Activated CD8-positive, alpha-beta memory T cell treated with anti-CD3 and anti-CD28 coated beads, Interleukin-2, amount 10 ng/mL, durations not matched to agents 7 days and 5 days (primary cell): ENCODE measurements around the gene SMC1B. TPM values are rescaled to one million over a fixed set of nuclear protein-coding genes. Genes with fewer than 3 reads are reported as not detected.
A peak's percentile ranks its signal among the peaks of the same experiment; 100 is the strongest.

Experiments
- ATAC-seq: fragments of 150-1000 bp; cut with Tn5 transposase; one replicate; pipeline ENCODE4 v1.10.0; 2021; ENCODE audit warnings: moderate library complexity
- CTCF ChIA-PET: fragments of 350-600 bp; sonication (Branson Sonifier 250); formaldehyde crosslinking; loops from one replicate; lab custom pipeline; 2021; ENCODE audit warnings: antibody characterized with exemption; lab: Charles Lee
- DNase-seq: peaks from one replicate; pipeline ENCODE4 v3.0.0-alpha.2; 2020
- H3K27ac Mint-ChIP-seq: one replicate; pipeline ENCODE4 v1.8.0; 2021; ENCODE audit warnings: mild to moderate bottlenecking, mixed read lengths
- H3K27me3 Mint-ChIP-seq: one replicate; pipeline ENCODE4 v1.8.0; 2021; ENCODE audit warnings: mixed read lengths
- H3K36me3 Mint-ChIP-seq: one replicate; pipeline ENCODE4 v1.8.0; 2021; ENCODE audit warnings: mild to moderate bottlenecking, mixed read lengths
- H3K4me1 Mint-ChIP-seq: one replicate; pipeline ENCODE4 v1.8.0; 2021; ENCODE audit warnings: mixed read lengths
- H3K4me3 Mint-ChIP-seq: one replicate; pipeline ENCODE4 v1.8.0; 2021; ENCODE audit warnings: mild to moderate bottlenecking, moderate library complexity, mixed read lengths
- H3K9me3 Mint-ChIP-seq: one replicate; pipeline ENCODE4 v1.8.0; 2022; ENCODE audit warnings: low read depth, mixed read lengths
- total RNA-seq, 2 experiments: library from RNA; stranded (reverse); gene quantifications; one replicate each; pipeline ENCODE4 v1.2.3, GENCODE V29; 2021

The SMC1B gene
- total RNA-seq, 2 experiments from 2014 or later: 0.68 to 2.4 TPM

DNA sequence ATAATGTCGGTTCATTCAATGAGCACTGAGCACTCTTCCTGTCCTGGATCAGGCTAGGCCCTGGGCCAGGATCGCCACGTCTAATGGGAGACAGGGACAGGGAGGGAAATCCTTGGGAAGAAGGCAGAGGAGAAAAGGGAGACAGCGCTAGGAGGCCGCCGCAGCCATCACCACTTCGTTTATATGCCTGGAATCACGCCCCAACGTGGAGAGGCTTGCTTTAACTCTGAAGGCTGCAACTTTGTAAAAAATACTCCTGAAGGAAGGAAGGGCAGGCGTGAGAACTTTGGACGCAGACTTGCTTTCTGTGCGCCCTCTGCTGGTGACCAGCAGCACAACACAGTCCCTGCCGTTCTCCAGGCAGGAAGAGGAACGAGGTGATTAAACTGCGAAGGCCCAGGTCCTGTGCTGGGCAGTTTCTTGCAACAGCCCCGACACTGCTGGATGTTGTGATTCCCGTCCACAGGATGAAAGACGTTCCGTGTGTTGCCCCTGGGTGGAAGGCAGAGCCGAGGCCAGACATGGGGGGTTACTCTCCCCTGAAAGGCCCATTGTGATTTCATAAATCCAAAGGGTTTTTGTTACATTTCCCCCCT is 22.2 kb upstream of the SMC1B start:
- CTCF ChIA-PET: interaction anchor here (1.0 kb wide), 1 partner anchor 169 kb away, joined by 3 read pairs; no protein-coding TSS in a partner anchor
- Mint-ChIP-seq H3K4me1 (peaks cover 11% of the 10 kb centered on the region), H3K36me3 (peaks cover 1% of the 10 kb centered on the region), H3K9me3 (no peaks in the 10 kb centered on the region), H3K4me3 (no peak overlapping the region), H3K27me3 (no peaks in the 10 kb centered on the region), H3K27ac (no peak overlapping the region)
- peak; percentile 95 for ATAC-seq
- DNase-seq: peak; percentile 85

DNA sequence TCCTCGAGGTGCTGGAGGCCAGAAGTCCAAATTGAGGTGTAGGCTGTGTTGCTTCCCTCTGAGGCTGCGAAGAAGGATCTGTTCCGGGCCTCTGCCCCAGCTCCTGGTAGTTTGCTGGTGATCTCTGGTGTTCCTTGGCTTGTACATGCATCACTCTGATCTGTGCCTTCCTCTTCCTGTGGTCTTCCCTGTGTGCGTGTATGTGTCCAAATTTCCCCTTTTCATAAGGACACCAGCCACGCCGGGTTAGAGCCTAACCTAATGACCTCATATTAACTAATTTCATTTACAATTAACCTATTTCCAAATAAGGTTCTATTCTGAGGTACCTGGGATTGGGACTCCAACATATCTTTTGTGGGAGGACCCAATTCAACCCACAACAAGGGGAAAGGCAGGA is 21.6 kb upstream of the SMC1B start:
- Mint-ChIP-seq H3K27me3 (no peaks in the 10 kb centered on the region), H3K4me1 (peaks cover 8% of the 10 kb centered on the region), H3K9me3 (no peaks in the 10 kb centered on the region), H3K4me3 (no peak overlapping the region), H3K27ac (no peak overlapping the region), H3K36me3 (peaks cover 1% of the 10 kb centered on the region)
- DNase-seq: no peak
- no peak for ATAC-seq
- CTCF ChIA-PET: interaction anchor here (0.9 to 2.6 kb wide), 3 partner anchors 21 to 167 kb away, joined by 3 to 12 read pairs (median 5); no protein-coding TSS in a partner anchor

DNA sequence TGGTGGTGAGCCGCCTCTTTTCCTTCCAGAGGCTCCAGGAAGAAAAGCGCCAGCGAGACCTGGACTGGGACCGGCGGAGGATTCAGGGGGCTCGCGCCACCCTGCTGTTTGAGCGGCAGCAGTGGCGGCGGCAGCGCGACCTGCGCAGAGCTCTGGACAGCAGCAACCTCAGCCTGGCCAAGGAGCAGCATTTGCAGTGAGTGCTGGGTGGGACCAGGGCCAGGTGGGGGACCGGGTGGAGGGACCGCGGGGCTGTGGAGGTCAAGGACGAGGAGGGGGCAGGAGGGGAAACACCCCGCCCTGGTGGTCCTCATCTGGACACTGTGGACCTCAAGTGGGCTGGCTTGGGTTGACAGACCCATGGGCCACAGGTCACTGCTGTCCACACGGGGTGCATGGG is 17.5 kb upstream of the SMC1B start:
- peaks cover 8% of the 10 kb centered on the region for H3K4me1 Mint-ChIP-seq
- ATAC-seq (no peak), DNase-seq (no peak)
- no peaks in the 10 kb centered on the region for H3K27me3 Mint-ChIP-seq
- CTCF ChIA-PET: no interaction called here
- H3K27ac Mint-ChIP-seq: no peak overlapping the region
- H3K36me3 Mint-ChIP-seq: peaks cover 10% of the 10 kb centered on the region
- no peaks in the 10 kb centered on the region for H3K9me3 Mint-ChIP-seq
- H3K4me3 Mint-ChIP-seq: no peak overlapping the region

DNA sequence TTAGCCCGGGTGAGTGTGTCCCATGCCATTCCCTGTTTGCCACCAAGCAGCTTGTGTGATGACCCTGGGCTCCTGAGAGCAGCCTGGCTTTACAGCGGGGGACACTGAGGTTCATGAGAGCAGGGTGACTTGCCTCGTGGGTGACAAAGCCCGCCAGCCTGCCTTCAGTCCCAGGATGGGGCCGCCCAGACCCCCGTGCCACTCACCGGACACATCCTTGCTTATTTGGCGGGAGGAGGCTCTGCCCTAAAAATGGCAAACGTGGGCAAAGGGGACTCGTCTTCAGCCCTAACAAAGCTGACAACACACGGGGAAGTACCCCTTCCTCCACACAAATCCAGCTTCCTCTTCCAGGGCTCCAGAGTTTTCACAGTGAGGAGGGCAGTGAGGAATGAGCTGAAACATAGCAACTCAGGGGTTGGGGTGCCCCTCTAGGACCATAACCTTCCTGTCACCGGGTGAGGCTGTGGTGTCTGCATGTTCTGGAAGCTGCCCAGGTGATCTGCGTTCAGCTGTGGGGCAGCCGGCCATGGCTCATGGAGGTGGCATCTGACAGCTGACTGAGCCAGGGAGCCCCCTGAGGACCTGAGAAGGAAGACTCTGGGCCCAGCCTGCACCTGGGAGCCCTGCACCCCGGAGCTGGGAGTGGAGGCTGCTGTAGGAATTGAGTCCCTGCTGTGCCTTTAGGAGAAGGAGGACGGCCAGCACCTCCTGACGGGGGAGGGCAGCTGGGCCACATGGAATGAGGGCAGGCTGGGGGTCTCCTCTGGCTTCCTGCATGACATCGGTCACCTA is 16.8 kb upstream of the SMC1B start:
- H3K4me3 Mint-ChIP-seq: no peak overlapping the region
- H3K4me1 Mint-ChIP-seq: peaks cover under 1% of the 10 kb centered on the region
- peaks cover 10% of the 10 kb centered on the region for H3K36me3 Mint-ChIP-seq
- ATAC-seq (no peak), DNase-seq (no peak)
- CTCF ChIA-PET: no interaction called here
- no peaks in the 10 kb centered on the region for H3K27me3 Mint-ChIP-seq
- H3K27ac Mint-ChIP-seq: no peak overlapping the region
- no peaks in the 10 kb centered on the region for H3K9me3 Mint-ChIP-seq

DNA sequence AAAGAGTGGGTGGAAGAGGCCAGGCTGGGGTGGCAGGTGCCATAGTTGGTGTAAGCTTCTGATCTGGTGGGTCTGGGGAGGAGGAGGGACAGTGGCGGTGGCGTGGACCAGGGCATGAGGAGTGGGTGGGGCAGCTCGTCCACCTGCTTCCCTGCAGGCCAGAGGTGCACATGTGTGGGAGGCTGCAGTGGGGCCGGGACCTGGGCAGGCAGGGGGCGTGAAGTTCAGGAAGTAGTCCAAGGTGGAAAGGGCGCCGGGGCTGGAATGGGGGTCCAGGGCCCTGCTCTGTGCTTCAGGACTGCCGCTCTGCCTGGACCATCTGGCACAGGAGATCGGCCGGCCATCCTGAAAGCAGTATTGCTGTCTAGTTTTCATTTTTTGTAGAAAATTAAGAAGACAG is 16.0 kb upstream of the SMC1B start:
- H3K27ac Mint-ChIP-seq: no peak overlapping the region
- no peaks in the 10 kb centered on the region for H3K27me3 Mint-ChIP-seq
- DNase-seq: no peak

DNA sequence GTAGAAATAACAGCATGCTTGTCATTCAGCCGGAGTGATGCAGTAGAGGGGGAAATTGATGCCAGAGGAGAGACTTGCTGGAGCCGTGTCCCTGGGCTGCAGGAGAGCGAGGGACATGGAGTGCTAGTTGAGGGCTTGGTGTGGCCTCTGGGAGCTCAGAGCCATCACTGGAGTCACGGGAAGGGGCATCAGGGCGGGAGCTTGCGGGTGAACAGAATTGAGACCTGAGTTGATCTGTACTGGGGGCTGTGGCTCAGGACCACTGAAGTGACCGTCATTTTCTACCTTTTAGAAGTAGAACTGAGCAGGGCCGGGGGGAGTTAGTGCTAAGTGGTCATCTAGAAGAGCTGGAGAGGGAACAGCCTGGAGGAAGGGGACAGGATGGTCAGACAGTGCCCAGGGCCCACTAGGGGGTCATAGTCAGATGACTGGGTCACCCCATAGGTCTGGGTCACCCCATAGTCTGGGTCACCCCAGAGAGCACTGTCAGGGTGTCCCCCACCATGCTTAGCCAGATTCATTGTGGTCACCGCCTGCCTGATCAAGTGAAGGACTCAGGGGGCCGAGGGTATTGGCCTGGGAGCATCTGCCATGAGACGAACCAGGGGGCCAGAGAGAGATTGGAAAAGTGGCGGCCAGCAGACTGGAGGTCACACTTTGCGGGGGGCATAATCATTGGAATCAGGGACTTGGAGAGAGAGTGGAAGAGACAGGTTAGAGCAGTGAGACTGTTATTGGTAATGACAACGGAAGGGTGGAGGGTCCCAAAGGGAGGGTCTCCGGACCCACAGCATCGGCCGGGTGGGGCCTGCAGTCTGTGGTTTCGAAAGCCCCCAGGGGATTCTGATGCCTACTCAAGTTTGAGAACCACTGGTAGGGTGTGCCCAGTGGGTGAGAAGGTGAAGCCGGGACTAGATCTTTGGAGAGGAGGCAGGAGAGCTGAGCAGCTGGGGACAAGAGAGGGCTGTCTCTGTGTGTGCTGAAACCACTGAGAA is 15.3 kb upstream of the SMC1B start:
- no peaks in the 10 kb centered on the region for H3K27me3 Mint-ChIP-seq
- H3K36me3 Mint-ChIP-seq: peaks cover 10% of the 10 kb centered on the region
- ATAC-seq: no peak
- no peak overlapping the region for H3K4me3 Mint-ChIP-seq
- no peak for DNase-seq
- H3K4me1 Mint-ChIP-seq: no peaks in the 10 kb centered on the region
- no peaks in the 10 kb centered on the region for H3K9me3 Mint-ChIP-seq
- H3K27ac Mint-ChIP-seq: no peak overlapping the region
- CTCF ChIA-PET: no interaction called here

More for the DNA sequence above, 16.0 kb upstream of the SMC1B start:
- H3K4me1 Mint-ChIP-seq: no peaks in the 10 kb centered on the region
- H3K36me3 Mint-ChIP-seq: peaks cover 10% of the 10 kb centered on the region
- CTCF ChIA-PET: no interaction called here
- no peak for ATAC-seq
- no peak overlapping the region for H3K4me3 Mint-ChIP-seq
- H3K9me3 Mint-ChIP-seq: no peaks in the 10 kb centered on the region

DNA sequence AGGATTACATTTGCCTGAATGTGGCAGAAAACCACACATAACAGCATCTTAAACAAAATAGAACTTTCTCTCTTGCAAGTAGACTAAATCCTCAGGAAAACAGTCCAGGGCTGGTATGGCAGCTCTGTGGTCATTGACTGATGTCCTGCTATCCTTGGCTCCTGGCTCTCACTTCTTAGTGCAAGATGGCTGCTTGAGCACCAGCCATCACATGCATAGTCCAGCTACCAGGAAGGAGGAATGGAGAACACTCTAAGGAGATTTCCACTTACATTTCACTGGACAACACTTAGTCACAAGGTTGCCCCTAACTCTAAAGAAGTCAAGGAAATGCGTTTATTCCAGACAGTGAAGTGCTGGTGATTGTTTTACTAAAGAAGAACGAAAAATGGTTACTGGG is 13.7 kb upstream of the SMC1B start:
- Mint-ChIP-seq H3K36me3 (peaks cover 8% of the 10 kb centered on the region), H3K27ac (no peak overlapping the region), H3K27me3 (no peaks in the 10 kb centered on the region), H3K9me3 (no peaks in the 10 kb centered on the region), H3K4me1 (no peaks in the 10 kb centered on the region), H3K4me3 (no peak overlapping the region)
- no peak for ATAC-seq
- CTCF ChIA-PET: no interaction called here
- no peak for DNase-seq

DNA sequence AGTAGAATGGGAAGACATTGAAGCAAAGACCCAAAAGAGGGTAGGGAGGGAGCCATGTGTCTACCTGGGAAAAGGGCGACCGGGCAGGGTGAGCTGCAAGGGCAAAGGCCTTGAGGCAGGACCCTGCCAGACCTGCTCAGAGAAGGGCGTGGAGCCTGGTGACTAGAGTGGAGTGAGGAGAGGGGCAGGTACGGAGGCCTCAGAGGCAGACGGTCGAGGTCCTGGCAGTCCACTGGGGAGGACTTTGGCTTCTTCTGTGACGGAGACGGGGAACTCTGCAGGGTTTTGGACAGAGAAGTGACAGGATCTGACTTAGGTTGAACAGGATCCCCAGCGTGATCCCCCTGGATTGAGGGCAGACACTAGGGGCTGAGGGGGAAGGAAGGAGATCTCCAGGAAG is 13.0 kb upstream of the SMC1B start:
- Mint-ChIP-seq H3K36me3 (peaks cover 8% of the 10 kb centered on the region), H3K27me3 (no peaks in the 10 kb centered on the region), H3K4me3 (no peak overlapping the region), H3K4me1 (peaks cover 3% of the 10 kb centered on the region), H3K9me3 (no peaks in the 10 kb centered on the region), H3K27ac (no peak overlapping the region)
- CTCF ChIA-PET: no interaction called here
- no peak for ATAC-seq
- no peak for DNase-seq

DNA sequence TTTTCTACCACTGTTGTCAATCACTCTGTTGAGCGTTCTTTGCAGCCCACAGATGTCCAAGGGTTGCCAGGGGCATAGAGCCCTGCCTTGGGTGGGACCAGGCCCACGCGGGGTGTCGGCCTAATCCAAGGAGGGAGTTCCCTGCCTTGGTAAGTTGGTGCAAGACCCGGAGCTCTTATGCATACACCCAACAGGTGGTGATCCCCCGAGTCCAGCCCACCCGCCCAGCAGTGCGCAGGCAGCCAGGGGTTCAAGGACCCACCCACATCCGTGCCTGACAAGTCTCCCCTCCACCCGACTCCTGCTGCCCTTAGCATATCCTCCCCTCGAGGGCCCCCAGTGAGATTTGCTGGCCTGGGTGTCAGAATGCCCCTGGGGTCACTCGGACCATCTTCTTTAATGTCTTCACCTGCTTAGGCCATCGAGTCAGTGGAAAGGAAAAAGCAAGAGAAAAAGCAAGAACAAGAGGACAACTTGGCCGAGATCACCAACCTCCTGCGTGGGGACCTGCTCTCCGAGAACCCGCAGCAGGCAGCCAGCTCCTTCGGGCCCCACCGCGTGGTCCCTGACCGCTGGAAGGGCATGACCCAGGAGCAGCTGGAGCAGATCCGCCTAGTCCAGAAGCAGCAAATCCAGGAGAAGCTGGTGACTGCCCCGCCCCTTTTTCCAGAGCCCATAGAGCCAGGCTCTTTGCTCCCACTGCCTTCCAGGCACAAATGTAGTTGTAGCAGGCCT is 12.3 kb upstream of the SMC1B start:
- Mint-ChIP-seq H3K36me3 (peaks cover 8% of the 10 kb centered on the region), H3K4me1 (peaks cover 3% of the 10 kb centered on the region), H3K4me3 (no peak overlapping the region), H3K27me3 (no peaks in the 10 kb centered on the region), H3K9me3 (no peaks in the 10 kb centered on the region), H3K27ac (no peak overlapping the region)
- ATAC-seq (no peak), DNase-seq (peak; percentile 31)
- CTCF ChIA-PET: no interaction called here

DNA sequence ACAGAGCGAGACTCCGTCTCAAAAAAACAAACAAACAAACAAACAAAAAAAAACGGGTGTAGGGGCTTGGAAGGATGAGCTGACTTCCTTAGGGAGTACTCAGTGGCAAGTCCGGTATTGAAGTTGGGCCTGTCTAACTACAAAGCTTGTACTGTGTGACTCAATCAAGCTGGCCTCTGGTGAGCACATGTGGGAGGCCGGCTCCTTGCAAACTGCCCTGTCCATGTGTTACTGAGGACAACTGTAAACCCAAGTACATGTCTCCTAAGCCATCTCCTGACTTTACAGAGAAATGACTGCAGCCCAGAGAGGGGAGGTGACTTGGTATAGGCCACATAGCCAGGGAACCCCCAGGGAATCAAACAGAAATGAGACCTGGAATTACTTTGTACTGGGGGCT is 11.7 kb upstream of the SMC1B start:
- DNase-seq: no peak
- no peaks in the 10 kb centered on the region for H3K9me3 Mint-ChIP-seq
- no peak overlapping the region for H3K4me3 Mint-ChIP-seq
- H3K27ac Mint-ChIP-seq: no peak overlapping the region
- CTCF ChIA-PET: no interaction called here
- H3K27me3 Mint-ChIP-seq: no peaks in the 10 kb centered on the region
- H3K36me3 Mint-ChIP-seq: peaks cover 11% of the 10 kb centered on the region
- peaks cover 3% of the 10 kb centered on the region for H3K4me1 Mint-ChIP-seq
- no peak for ATAC-seq

DNA sequence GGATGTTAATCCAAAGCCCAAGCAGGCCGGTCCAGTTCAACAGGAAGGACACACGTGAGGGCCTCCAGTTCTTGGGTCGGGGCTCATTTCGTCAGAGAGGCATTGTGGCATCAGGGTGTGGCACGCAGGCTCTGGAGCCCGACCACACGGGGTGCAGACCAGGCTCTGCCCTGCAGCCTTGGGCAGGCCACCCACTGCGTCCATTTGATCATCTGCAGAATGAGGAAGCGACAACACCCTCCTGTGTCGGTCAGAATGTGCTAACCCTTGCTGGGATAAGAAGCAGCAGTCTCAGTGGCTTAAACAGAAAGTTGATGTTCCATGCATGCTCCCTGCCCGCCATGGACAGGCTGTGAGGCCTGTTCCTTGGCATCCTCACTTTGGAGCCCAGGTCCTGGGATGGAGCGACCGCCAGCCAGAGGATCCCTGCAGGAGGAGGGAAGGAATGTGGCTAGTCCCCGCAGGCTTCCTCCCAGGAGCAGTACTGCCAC is 10.9 kb upstream of the SMC1B start:
- DNase-seq (peak; percentile 21), ATAC-seq (no peak)
- peaks cover 3% of the 10 kb centered on the region for H3K4me1 Mint-ChIP-seq
- CTCF ChIA-PET: no interaction called here
- no peak overlapping the region for H3K4me3 Mint-ChIP-seq
- H3K9me3 Mint-ChIP-seq: no peaks in the 10 kb centered on the region
- H3K36me3 Mint-ChIP-seq: peaks cover 14% of the 10 kb centered on the region
- no peaks in the 10 kb centered on the region for H3K27me3 Mint-ChIP-seq
- no peak overlapping the region for H3K27ac Mint-ChIP-seq

DNA sequence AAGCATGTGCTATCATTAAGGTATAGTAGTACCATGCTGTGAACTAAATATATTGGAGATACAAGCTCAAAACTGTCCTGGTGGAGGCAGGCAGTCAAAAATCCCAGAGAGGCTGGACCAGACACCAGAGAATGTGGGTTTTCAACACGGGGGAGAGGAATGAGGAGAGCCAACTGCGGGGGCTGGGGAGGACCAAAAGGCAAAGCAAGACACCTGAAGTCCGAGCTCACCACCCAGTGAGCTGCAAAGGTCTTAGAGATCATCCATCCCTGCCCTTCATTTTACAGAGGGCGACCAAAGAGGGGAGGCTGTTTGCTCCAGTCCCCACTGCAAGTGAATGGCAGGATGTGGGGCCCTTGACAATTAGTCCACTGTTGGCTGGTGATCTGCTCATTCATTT is 10.1 kb upstream of the SMC1B start:
- Mint-ChIP-seq H3K27me3 (no peaks in the 10 kb centered on the region), H3K36me3 (peaks cover 22% of the 10 kb centered on the region), H3K4me1 (peaks cover 3% of the 10 kb centered on the region), H3K9me3 (no peaks in the 10 kb centered on the region), H3K4me3 (no peak overlapping the region), H3K27ac (no peak overlapping the region)
- DNase-seq: no peak
- ATAC-seq: no peak
- CTCF ChIA-PET: no interaction called here
